ENCODE measurements around the gene TENM3.

The TENM3 gene

GRCh38 chr4:182537031-182537795 is 294.0 kb downstream of the TENM3 start:
- Histone ChIP-seq H3K36me3 (ENCODE audit: low read depth) (no peaks in the 10 kb centered on the region), H3K9me3 (ENCODE audit: severe bottlenecking) (no peaks in the 10 kb centered on the region), H3K4me3 (ENCODE audit: severe bottlenecking) (no peak overlapping the region), H3K27ac (ENCODE audit: poor library complexity, severe bottlenecking) (no peak overlapping the region), H3K27me3 (ENCODE audit: insufficient read depth, poor library complexity, severe bottlenecking) (no peaks in the 10 kb centered on the region), H3K4me1 (ENCODE audit: insufficient read depth, poor library complexity, severe bottlenecking) (no peaks in the 10 kb centered on the region)
- ATAC-seq (ENCODE audit: low read depth) (no peak), DNase-seq (ENCODE audit: low spot score) (no peak)
- TF ChIP-seq CTCF (IDR thresholded peaks at IDR 0.05; ENCODE audit: poor library complexity, severe bottlenecking), result no peak

DNA sequence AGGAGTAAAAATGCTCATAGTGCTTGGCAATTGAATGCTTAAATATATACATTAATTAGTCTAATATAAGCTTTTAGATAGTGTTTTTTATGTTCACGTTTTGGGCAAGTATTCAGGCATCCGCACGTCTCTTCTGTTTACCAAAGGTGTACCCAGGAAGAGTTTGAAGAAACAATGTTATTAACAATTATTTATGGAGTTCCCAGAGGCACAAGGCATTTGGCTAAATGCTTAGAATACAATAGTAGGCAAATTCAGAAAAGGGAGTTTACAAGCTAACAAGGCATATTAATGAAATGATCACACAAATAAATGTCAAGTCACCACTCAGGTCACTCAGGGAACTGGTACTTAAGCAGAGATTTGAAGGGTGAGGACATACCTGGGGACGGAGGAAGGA is 294.8 kb downstream of the TENM3 start:
- Histone ChIP-seq H3K27ac (ENCODE audit: poor library complexity, severe bottlenecking) (no peak overlapping the region), H3K4me3 (ENCODE audit: severe bottlenecking) (no peak overlapping the region), H3K36me3 (ENCODE audit: low read depth) (no peaks in the 10 kb centered on the region), H3K4me1 (ENCODE audit: insufficient read depth, poor library complexity, severe bottlenecking) (no peaks in the 10 kb centered on the region), H3K9me3 (ENCODE audit: severe bottlenecking) (no peaks in the 10 kb centered on the region), H3K27me3 (ENCODE audit: insufficient read depth, poor library complexity, severe bottlenecking) (no peaks in the 10 kb centered on the region)
- DNase-seq (ENCODE audit: low spot score) (no peak), ATAC-seq (ENCODE audit: low read depth) (no peak)
- TF ChIP-seq CTCF (IDR thresholded peaks at IDR 0.05; ENCODE audit: poor library complexity, severe bottlenecking), result no peak

GRCh38 chr4:182540496-182540895 is 297.3 kb downstream of the TENM3 start:
- no peak for DNase-seq (ENCODE audit: low spot score)
- no peak overlapping the region for H3K4me3 ChIP-seq (ENCODE audit: severe bottlenecking)
- H3K4me1 ChIP-seq (ENCODE audit: insufficient read depth, poor library complexity, severe bottlenecking), result no peaks in the 10 kb centered on the region
- H3K27me3 ChIP-seq (ENCODE audit: insufficient read depth, poor library complexity, severe bottlenecking), result no peaks in the 10 kb centered on the region
- H3K36me3 ChIP-seq (ENCODE audit: low read depth), result no peaks in the 10 kb centered on the region
- no peak for ATAC-seq (ENCODE audit: low read depth)
- H3K27ac ChIP-seq (ENCODE audit: poor library complexity, severe bottlenecking), result no peak overlapping the region
- no peaks in the 10 kb centered on the region for H3K9me3 ChIP-seq (ENCODE audit: severe bottlenecking)
- TF ChIP-seq CTCF (IDR thresholded peaks at IDR 0.05; ENCODE audit: poor library complexity, severe bottlenecking), result no peak

DNA sequence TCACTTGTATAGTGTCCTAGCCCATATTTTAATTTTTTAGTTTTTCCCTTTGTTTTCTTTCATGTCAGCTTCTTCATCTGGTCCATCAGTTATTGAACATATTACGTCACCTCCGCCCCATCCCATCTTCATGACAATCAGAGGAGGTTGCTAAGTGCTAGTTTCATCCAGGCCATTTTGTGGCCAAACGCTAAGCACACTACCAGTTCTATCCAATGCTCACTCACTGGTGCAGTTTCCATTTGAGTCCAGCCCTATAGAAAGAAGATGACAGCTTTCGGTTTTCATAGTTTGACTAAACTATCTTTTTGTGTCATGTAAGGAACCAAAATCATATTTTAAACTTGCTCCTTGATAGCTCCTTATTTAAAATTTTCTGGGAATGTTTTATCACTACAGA is 304.2 kb downstream of the TENM3 start:
- ATAC-seq (ENCODE audit: low read depth) (no peak), DNase-seq (ENCODE audit: low spot score) (no peak)
- Histone ChIP-seq H3K27me3 (ENCODE audit: insufficient read depth, poor library complexity, severe bottlenecking) (no peaks in the 10 kb centered on the region), H3K4me1 (ENCODE audit: insufficient read depth, poor library complexity, severe bottlenecking) (no peaks in the 10 kb centered on the region), H3K4me3 (ENCODE audit: severe bottlenecking) (no peak overlapping the region), H3K36me3 (ENCODE audit: low read depth) (no peaks in the 10 kb centered on the region), H3K27ac (ENCODE audit: poor library complexity, severe bottlenecking) (no peak overlapping the region), H3K9me3 (ENCODE audit: severe bottlenecking) (no peaks in the 10 kb centered on the region)
- TF ChIP-seq CTCF (IDR thresholded peaks at IDR 0.05; ENCODE audit: poor library complexity, severe bottlenecking), result no peak

DNA sequence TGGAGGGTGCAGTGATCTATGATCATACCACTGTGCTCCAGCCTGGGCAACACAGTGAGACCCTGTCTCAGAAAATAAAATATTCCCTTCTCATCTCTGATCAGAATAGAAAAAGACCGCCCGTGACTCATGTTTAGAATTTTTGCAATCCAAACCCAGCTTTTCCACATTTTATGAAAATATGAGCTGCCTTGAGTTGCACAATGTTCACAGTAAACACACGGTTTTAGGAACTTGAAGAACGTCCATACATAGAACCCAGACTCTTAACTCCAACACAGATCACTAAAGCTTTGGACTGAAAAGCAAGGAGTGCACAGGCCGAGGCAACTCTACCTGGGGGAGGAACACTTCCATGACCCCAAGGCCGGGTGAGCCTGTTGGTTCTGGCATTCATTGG is 305.0 kb downstream of the TENM3 start:
- H3K4me3 ChIP-seq (ENCODE audit: severe bottlenecking), result no peak overlapping the region
- no peaks in the 10 kb centered on the region for H3K4me1 ChIP-seq (ENCODE audit: insufficient read depth, poor library complexity, severe bottlenecking)
- no peaks in the 10 kb centered on the region for H3K27me3 ChIP-seq (ENCODE audit: insufficient read depth, poor library complexity, severe bottlenecking)
- no peaks in the 10 kb centered on the region for H3K36me3 ChIP-seq (ENCODE audit: low read depth)
- DNase-seq (ENCODE audit: low spot score) (no peak), ATAC-seq (ENCODE audit: low read depth) (no peak)
- H3K27ac ChIP-seq (ENCODE audit: poor library complexity, severe bottlenecking), result no peak overlapping the region
- no peak for TF ChIP-seq CTCF (IDR thresholded peaks at IDR 0.05; ENCODE audit: poor library complexity, severe bottlenecking)
- no peaks in the 10 kb centered on the region for H3K9me3 ChIP-seq (ENCODE audit: severe bottlenecking)

Measured in RWPE2 (cell line).